ENCODE results near the gene RGS6. TPM values are rescaled to one million over a fixed set of nuclear protein-coding genes. Genes with fewer than 3 reads are reported as not detected.
"Not testable (repeated sequence)": the region's sequence is repeated elsewhere in the genome, so short reads cannot be mapped to it uniquely, and the experiment has no call there.

The RGS6 gene
- total and polyA plus RNA-seq, 4 donors = 0.06 to 5.3 (median 0.17) TPM; not detected in 1

GRCh38 chr14:72472845-72473244, 540.6 kb downstream of the RGS6 start (continued):
- no peak for TF ChIP-seq YY1 (IDR thresholded peaks at IDR 0.05)

- Histone ChIP-seq H3K4me1 (ENCODE audit: control insufficient read depth in 4 of 4, insufficient read depth in 4 of 4, low read length in 3 of 4) (peaks cover 0 to 1% (median 0%) of the 10 kb centered on the region in 4 donors), H3K27ac (ENCODE audit: low read depth in 1 of 2, low read length in 2 of 2) (no peak overlapping the region), H3K9ac (ENCODE audit: low read depth in 1 of 2, low read length in 2 of 2) (no peak overlapping the region), H3K36me3 (ENCODE audit: control insufficient read depth in 4 of 4, insufficient read depth in 3 of 4, low read depth in 1 of 4, low read length in 3 of 4) (no peaks in the 10 kb centered on the region), H3K9me3 (ENCODE audit: control insufficient read depth in 4 of 4, low read length in 3 of 4) (no peaks in the 10 kb centered on the region), H3K4me3 (ENCODE audit: low read depth in 1 of 3, low read length in 3 of 3) (no peak overlapping the region), H3K27me3 (ENCODE audit: control insufficient read depth in 4 of 4, insufficient read depth in 4 of 4, low read length in 3 of 4) (peaks cover 0 to 4% (median 0%) of the 10 kb centered on the region in 4 donors)
- DNase-seq (ENCODE audit: low spot score) = no peak
- TF ChIP-seq GABPA (IDR thresholded peaks at IDR 0.05 in 1 of 2, conservative IDR thresholded peaks at IDR 0.05 in 1 of 2) (no peak), FOXA1 (IDR thresholded peaks at IDR 0.05) (no peak), EGR1 (IDR thresholded peaks at IDR 0.05; ENCODE audit: low read depth in 2 of 2) (no peak), JUND (IDR thresholded peaks at IDR 0.05) (no peak), TAF1 (conservative IDR thresholded peaks at IDR 0.05) (no peak), FOXA2 (IDR thresholded peaks at IDR 0.05) (no peak), CTCF (IDR thresholded peaks at IDR 0.05; ENCODE audit: low read depth, low read length, missing input control) (no peak), HNF4A (conservative IDR thresholded peaks at IDR 0.05) (no peak), SP1 (IDR thresholded peaks at IDR 0.05) (no peak)
- 56% methylated on average over 8 of the region's 8 CpGs for WGBS
Measured at GRCh38 chr14:72476657-72477499, 544.6 kb downstream of the RGS6 start.

- not testable (repeated sequence) for DNase-seq (ENCODE audit: low spot score); H3K27ac ChIP-seq (ENCODE audit: low read depth in 1 of 2, low read length in 2 of 2); H3K4me3 ChIP-seq (ENCODE audit: low read depth in 1 of 3, low read length in 3 of 3); H3K4me1 ChIP-seq (ENCODE audit: control insufficient read depth in 4 of 4, insufficient read depth in 4 of 4, low read length in 3 of 4); H3K9ac ChIP-seq (ENCODE audit: low read depth in 1 of 2, low read length in 2 of 2); H3K9me3 ChIP-seq (ENCODE audit: control insufficient read depth in 4 of 4, low read length in 3 of 4); H3K27me3 ChIP-seq (ENCODE audit: control insufficient read depth in 4 of 4, insufficient read depth in 4 of 4, low read length in 3 of 4); H3K36me3 ChIP-seq (ENCODE audit: control insufficient read depth in 4 of 4, insufficient read depth in 3 of 4, low read depth in 1 of 4, low read length in 3 of 4)
- WGBS = 68% methylated on average over 5 of the region's 5 CpGs
Measured at GRCh38 chr14:72477578-72477977, 545.3 kb downstream of the RGS6 start.

- H3K4me1 ChIP-seq (ENCODE audit: control insufficient read depth in 4 of 4, insufficient read depth in 4 of 4, low read length in 3 of 4) = peaks cover 0 to 1% (median 0%) of the 10 kb centered on the region in 4 donors
- DNase-seq (ENCODE audit: low spot score) = no peak
- H3K4me3 ChIP-seq (ENCODE audit: low read depth in 1 of 3, low read length in 3 of 3) = no peak overlapping the region
- 82% methylated on average over 8 of the region's 8 CpGs for WGBS
- no peaks in the 10 kb centered on the region for H3K36me3 ChIP-seq (ENCODE audit: control insufficient read depth in 4 of 4, insufficient read depth in 3 of 4, low read depth in 1 of 4, low read length in 3 of 4)
- no peak overlapping the region for H3K9ac ChIP-seq (ENCODE audit: low read depth in 1 of 2, low read length in 2 of 2)
- peaks cover 0 to 2% (median 0%) of the 10 kb centered on the region in 4 donors for H3K27me3 ChIP-seq (ENCODE audit: control insufficient read depth in 4 of 4, insufficient read depth in 4 of 4, low read length in 3 of 4)
- H3K27ac ChIP-seq (ENCODE audit: low read depth in 1 of 2, low read length in 2 of 2) = no peak overlapping the region
- TF ChIP-seq HNF4A (conservative IDR thresholded peaks at IDR 0.05) (no peak), YY1 (IDR thresholded peaks at IDR 0.05) (no peak), EGR1 (IDR thresholded peaks at IDR 0.05; ENCODE audit: low read depth in 2 of 2) (no peak), FOXA1 (IDR thresholded peaks at IDR 0.05) (no peak), RXRA (IDR thresholded peaks at IDR 0.05) (no peak), ZBTB33 (IDR thresholded peaks at IDR 0.05) (no peak), GABPA (IDR thresholded peaks at IDR 0.05 in 1 of 2, conservative IDR thresholded peaks at IDR 0.05 in 1 of 2) (no peak), RAD21 (IDR thresholded peaks at IDR 0.05) (no peak), NR2F2 (IDR thresholded peaks at IDR 0.05) (no peak), JUND (IDR thresholded peaks at IDR 0.05) (no peak), HNF4G (IDR thresholded peaks at IDR 0.05) (no peak), TAF1 (conservative IDR thresholded peaks at IDR 0.05) (no peak), MAX (IDR thresholded peaks at IDR 0.05) (no peak)
- H3K9me3 ChIP-seq (ENCODE audit: control insufficient read depth in 4 of 4, low read length in 3 of 4) = no peaks in the 10 kb centered on the region
Measured at GRCh38 chr14:72478471-72478893, 546.3 kb downstream of the RGS6 start.
